SK-N-SH treated with all-trans-retinoic acid at 6 μM for 48 hours (cell line): ENCODE data around the gene WNT5A.

ENCODE experiments used
- ATAC-seq: fragments of 200-7000 bp; cut with Tn5 transposase; 3 replicates; pipeline ENCODE4 v1.9.1; 2020; ENCODE audit warnings: mild to moderate bottlenecking, moderate library complexity
- ARNTL ChIP-seq: fragments of 450-650 bp; formaldehyde crosslinking; IDR thresholded peaks from 2 replicates; pipeline ENCODE4 v1.5.0; 2020; ENCODE audit warnings: low read depth, mild to moderate bottlenecking, moderate library complexity, borderline replicate concordance
- BACH2 ChIP-seq: fragments of 250-450 bp; sonication (Bioruptor Pico); IDR thresholded peaks from 2 replicates; pipeline ENCODE4 v1.9.0; 2021; ENCODE audit warnings: mild to moderate bottlenecking, borderline replicate concordance
- CSDC2 ChIP-seq: fragments of 250-450 bp; sonication (Bioruptor Pico); IDR thresholded peaks from 2 replicates; pipeline ENCODE4 v1.5.0; 2020; ENCODE audit warnings: mild to moderate bottlenecking, moderate library complexity
- GLIS3 ChIP-seq: fragments of 250-450 bp; sonication (Bioruptor Pico); IDR thresholded peaks from 2 replicates; pipeline ENCODE4 v1.5.0; 2020; ENCODE audit warnings: mild to moderate bottlenecking, moderate library complexity
- ISL1 ChIP-seq: fragments of 250-450 bp; sonication (Bioruptor Pico); IDR thresholded peaks from 2 replicates; pipeline ENCODE4 v2.1.2; 2022; ENCODE audit warnings: mild to moderate bottlenecking, moderate library complexity
- OSR1 ChIP-seq: fragments of 250-450 bp; sonication (Bioruptor Pico); IDR thresholded peaks from 2 replicates; pipeline ENCODE4 v1.8.0; 2022; ENCODE audit warnings: moderate library complexity, mild to moderate bottlenecking, inconsistent platforms
- PPARA ChIP-seq: fragments of 250-450 bp; sonication (Bioruptor Pico); IDR thresholded peaks from 2 replicates; pipeline ENCODE4 v1.5.0; 2020; ENCODE audit warnings: mild to moderate bottlenecking, borderline replicate concordance
- RARB ChIP-seq: fragments of 250-450 bp; sonication (Bioruptor Pico); IDR thresholded peaks from 2 replicates; pipeline ENCODE4 v1.8.0; 2021; ENCODE audit warnings: mild to moderate bottlenecking, moderate library complexity
- SNAI2 ChIP-seq: fragments of 250-450 bp; sonication (Bioruptor Pico); IDR thresholded peaks from 2 replicates; pipeline ENCODE4 v1.5.0; 2020; ENCODE audit warnings: mild to moderate bottlenecking, moderate library complexity
- TCF4 ChIP-seq: fragments of 250-450 bp; sonication (Bioruptor Pico); IDR thresholded peaks from 2 replicates; pipeline ENCODE4 v1.8.0; 2021; ENCODE audit warnings: mild to moderate bottlenecking, moderate library complexity, borderline replicate concordance
- TOX ChIP-seq: fragments of 250-450 bp; sonication (Bioruptor Pico); IDR thresholded peaks from 2 replicates; pipeline ENCODE4 v1.8.0; 2021; ENCODE audit warnings: mild to moderate bottlenecking, moderate library complexity, borderline replicate concordance
- ZC3H10 ChIP-seq: fragments of 250-450 bp; sonication (Bioruptor Pico); IDR thresholded peaks from 2 replicates; pipeline ENCODE4 v1.5.1; 2021; ENCODE audit warnings: mild to moderate bottlenecking, moderate library complexity
- ZFP3 ChIP-seq: fragments of 250-450 bp; sonication (Bioruptor Pico); IDR thresholded peaks from 2 replicates; pipeline ENCODE4 v1.5.0; 2020; ENCODE audit warnings: mild to moderate bottlenecking, moderate library complexity
- ZFP30 ChIP-seq: fragments of 450-650 bp; formaldehyde crosslinking; IDR thresholded peaks from 2 replicates; pipeline ENCODE4 v1.5.0; 2022; ENCODE audit warnings: mild to moderate bottlenecking, moderate library complexity
- ZNF565 ChIP-seq: fragments of 450-650 bp; formaldehyde crosslinking; conservative IDR thresholded peaks from 2 replicates; pipeline ENCODE4 v1.5.0; 2020; ENCODE audit warnings: low read depth, mild to moderate bottlenecking, moderate library complexity
- ZNF70 ChIP-seq: fragments of 450-650 bp; formaldehyde crosslinking; IDR thresholded peaks from 2 replicates; pipeline ENCODE4 v1.5.0; 2020; ENCODE audit warnings: mild to moderate bottlenecking, moderate library complexity
- ZNF8 ChIP-seq: fragments of 450-650 bp; formaldehyde crosslinking; IDR thresholded peaks from 2 replicates; pipeline ENCODE4 v1.5.0; 2020; ENCODE audit warnings: mild to moderate bottlenecking, moderate library complexity
- TF ChIP-seq, protein P1 (sequence below): fragments of 250-450 bp; sonication (Bioruptor Pico); IDR thresholded peaks from 2 replicates; pipeline ENCODE4 v1.5.0; 2020; ENCODE audit warnings: mild to moderate bottlenecking, moderate library complexity
- TF ChIP-seq, protein P2 (sequence below): fragments of 250-450 bp; sonication (Bioruptor Pico); IDR thresholded peaks from 2 replicates; pipeline ENCODE4 v1.8.0; 2020; ENCODE audit warnings: mild to moderate bottlenecking, moderate library complexity, borderline replicate concordance
- TF ChIP-seq, protein P3 (sequence below): fragments of 250-450 bp; sonication (Bioruptor Pico); IDR thresholded peaks from 2 replicates; pipeline ENCODE4 v1.5.1; 2020; ENCODE audit warnings: low read depth, mild to moderate bottlenecking, moderate library complexity
- TF ChIP-seq, protein P4 (sequence below): fragments of 250-450 bp; sonication (Bioruptor Pico); IDR thresholded peaks from 2 replicates; pipeline ENCODE4 v1.5.1; 2021; ENCODE audit warnings: mild to moderate bottlenecking, moderate library complexity

WNT5A gene

DNA sequence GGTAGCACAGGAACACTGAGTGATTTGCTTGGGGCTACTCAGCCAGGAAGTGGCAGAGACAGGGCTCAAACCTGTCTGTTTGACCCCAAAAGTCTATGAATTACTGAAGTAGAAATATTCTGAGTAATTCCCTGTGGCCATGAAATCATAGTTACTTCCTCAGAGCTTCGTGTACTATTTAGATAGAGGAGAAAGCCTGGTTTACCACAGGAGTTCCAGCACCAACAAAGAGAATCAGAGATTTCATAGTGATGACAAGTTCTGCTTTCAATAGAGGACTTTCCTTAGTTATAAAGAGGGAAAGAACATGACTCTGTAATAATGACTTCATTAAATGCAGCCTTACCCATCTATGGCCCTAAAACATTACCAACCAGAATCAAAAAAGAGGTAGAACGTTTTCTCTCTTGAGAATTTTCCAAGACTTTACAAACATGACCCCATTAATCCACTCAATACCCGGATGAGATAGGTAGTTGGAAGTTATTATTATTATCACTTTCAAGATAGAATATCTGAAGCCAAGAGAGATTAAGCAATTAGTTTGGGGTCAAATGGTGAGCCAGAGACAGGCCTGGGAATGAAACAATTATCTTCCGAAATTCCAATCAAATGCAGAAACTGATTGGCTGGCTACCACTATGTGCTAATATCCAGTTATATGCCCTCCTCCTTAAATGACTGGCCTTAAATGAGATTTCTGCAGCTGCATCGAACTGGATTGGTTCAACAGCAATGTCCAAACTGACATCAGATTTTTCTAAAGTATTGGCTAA is 13.6 kb upstream of the WNT5A start:
- ATAC-seq = no peak
- TF ChIP-seq CSDC2 (CRISPR knock-in tag) (no peak), OSR1 (CRISPR knock-in tag) (no peak), SNAI2 (CRISPR knock-in tag) (no peak), BACH2 (CRISPR knock-in tag) (no peak), TOX (CRISPR knock-in tag) (no peak), ZNF565 (no peak), ZC3H10 (CRISPR knock-in tag) (no peak), ARNTL (no peak), RARB (no peak), TCF4 (CRISPR knock-in tag) (no peak), ISL1 (CRISPR knock-in tag) (no peak), ZNF8 (CRISPR knock-in tag) (no peak), PPARA (CRISPR knock-in tag) (no peak), GLIS3 (CRISPR knock-in tag) (no peak)
- TF ChIP-seq, protein P1, sequence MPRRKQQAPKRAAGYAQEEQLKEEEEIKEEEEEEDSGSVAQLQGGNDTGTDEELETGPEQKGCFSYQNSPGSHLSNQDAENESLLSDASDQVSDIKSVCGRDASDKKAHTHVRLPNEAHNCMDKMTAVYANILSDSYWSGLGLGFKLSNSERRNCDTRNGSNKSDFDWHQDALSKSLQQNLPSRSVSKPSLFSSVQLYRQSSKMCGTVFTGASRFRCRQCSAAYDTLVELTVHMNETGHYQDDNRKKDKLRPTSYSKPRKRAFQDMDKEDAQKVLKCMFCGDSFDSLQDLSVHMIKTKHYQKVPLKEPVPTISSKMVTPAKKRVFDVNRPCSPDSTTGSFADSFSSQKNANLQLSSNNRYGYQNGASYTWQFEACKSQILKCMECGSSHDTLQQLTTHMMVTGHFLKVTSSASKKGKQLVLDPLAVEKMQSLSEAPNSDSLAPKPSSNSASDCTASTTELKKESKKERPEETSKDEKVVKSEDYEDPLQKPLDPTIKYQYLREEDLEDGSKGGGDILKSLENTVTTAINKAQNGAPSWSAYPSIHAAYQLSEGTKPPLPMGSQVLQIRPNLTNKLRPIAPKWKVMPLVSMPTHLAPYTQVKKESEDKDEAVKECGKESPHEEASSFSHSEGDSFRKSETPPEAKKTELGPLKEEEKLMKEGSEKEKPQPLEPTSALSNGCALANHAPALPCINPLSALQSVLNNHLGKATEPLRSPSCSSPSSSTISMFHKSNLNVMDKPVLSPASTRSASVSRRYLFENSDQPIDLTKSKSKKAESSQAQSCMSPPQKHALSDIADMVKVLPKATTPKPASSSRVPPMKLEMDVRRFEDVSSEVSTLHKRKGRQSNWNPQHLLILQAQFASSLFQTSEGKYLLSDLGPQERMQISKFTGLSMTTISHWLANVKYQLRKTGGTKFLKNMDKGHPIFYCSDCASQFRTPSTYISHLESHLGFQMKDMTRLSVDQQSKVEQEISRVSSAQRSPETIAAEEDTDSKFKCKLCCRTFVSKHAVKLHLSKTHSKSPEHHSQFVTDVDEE = no peak
- TF ChIP-seq, protein P2, sequence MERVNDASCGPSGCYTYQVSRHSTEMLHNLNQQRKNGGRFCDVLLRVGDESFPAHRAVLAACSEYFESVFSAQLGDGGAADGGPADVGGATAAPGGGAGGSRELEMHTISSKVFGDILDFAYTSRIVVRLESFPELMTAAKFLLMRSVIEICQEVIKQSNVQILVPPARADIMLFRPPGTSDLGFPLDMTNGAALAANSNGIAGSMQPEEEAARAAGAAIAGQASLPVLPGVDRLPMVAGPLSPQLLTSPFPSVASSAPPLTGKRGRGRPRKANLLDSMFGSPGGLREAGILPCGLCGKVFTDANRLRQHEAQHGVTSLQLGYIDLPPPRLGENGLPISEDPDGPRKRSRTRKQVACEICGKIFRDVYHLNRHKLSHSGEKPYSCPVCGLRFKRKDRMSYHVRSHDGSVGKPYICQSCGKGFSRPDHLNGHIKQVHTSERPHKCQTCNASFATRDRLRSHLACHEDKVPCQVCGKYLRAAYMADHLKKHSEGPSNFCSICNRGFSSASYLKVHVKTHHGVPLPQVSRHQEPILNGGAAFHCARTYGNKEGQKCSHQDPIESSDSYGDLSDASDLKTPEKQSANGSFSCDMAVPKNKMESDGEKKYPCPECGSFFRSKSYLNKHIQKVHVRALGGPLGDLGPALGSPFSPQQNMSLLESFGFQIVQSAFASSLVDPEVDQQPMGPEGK = no peak
- TF ChIP-seq, protein P3, sequence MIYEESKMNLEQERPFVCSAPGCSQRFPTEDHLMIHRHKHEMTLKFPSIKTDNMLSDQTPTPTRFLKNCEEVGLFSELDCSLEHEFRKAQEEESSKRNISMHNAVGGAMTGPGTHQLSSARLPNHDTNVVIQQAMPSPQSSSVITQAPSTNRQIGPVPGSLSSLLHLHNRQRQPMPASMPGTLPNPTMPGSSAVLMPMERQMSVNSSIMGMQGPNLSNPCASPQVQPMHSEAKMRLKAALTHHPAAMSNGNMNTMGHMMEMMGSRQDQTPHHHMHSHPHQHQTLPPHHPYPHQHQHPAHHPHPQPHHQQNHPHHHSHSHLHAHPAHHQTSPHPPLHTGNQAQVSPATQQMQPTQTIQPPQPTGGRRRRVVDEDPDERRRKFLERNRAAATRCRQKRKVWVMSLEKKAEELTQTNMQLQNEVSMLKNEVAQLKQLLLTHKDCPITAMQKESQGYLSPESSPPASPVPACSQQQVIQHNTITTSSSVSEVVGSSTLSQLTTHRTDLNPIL = no peak
- TF ChIP-seq, protein P4, sequence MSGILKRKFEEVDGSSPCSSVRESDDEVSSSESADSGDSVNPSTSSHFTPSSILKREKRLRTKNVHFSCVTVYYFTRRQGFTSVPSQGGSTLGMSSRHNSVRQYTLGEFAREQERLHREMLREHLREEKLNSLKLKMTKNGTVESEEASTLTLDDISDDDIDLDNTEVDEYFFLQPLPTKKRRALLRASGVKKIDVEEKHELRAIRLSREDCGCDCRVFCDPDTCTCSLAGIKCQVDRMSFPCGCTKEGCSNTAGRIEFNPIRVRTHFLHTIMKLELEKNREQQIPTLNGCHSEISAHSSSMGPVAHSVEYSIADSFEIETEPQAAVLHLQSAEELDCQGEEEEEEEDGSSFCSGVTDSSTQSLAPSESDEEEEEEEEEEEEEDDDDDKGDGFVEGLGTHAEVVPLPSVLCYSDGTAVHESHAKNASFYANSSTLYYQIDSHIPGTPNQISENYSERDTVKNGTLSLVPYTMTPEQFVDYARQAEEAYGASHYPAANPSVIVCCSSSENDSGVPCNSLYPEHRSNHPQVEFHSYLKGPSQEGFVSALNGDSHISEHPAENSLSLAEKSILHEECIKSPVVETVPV (CRISPR knock-in tag) = no peak

DNA sequence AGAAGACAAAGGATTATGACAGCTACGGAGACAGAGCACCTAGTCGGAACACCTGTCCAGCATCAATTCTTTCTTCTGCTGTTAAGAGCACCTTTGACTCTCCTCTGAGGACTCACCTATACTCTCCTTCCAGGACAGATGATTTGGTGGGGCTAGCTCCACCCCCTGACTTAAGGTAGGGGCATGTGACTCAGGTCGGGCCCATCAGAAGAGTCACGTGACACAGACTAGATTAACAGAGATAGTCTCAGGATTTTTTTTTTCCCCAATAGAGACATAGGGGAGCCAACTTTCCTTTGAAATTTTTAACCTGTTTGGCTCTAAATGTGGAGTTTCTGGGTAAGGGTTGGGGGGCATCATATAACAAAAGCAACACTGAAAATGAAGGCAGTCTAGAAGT is 11.4 kb upstream of the WNT5A start:
- TF ChIP-seq ZFP30 (no peak), SNAI2 (CRISPR knock-in tag) (no peak), ZC3H10 (CRISPR knock-in tag) (no peak), ZFP3 (no peak), TOX (CRISPR knock-in tag) (no peak), TCF4 (CRISPR knock-in tag) (no peak), ZNF8 (CRISPR knock-in tag) (no peak), ISL1 (CRISPR knock-in tag) (no peak), GLIS3 (CRISPR knock-in tag) (no peak), PPARA (CRISPR knock-in tag) (no peak), BACH2 (CRISPR knock-in tag) (no peak)
- TF ChIP-seq, protein P3 = no peak
- no peak for ATAC-seq

GRCh38 chr3:55497250-55497649 is 10.1 kb upstream of the WNT5A start:
- no peak for ATAC-seq
- TF ChIP-seq BACH2 (CRISPR knock-in tag) (no peak), PPARA (CRISPR knock-in tag) (no peak), OSR1 (CRISPR knock-in tag) (no peak), ZFP3 (no peak), ZFP30 (no peak), RARB (no peak), ZNF565 (no peak), ZNF70 (CRISPR knock-in tag) (no peak), GLIS3 (CRISPR knock-in tag) (no peak), ISL1 (CRISPR knock-in tag) (no peak), TCF4 (CRISPR knock-in tag) (no peak), ZC3H10 (CRISPR knock-in tag) (no peak)
- TF ChIP-seq, protein P4 (CRISPR knock-in tag) = no peak
- TF ChIP-seq, protein P3 = no peak
